ENCODE results near the gene NTN3.
"Not testable (repeated sequence)": the region's sequence is repeated elsewhere in the genome, so short reads cannot be mapped to it uniquely, and the experiment has no call there.

Gene NTN3

GRCh38 chr16:2476741-2477140 lies 5.6 kb downstream of the NTN3 start:
- H3K36me3 Mint-ChIP-seq (ENCODE audit: low read depth) = no peaks in the 10 kb centered on the region
- peaks cover 28% of the 10 kb centered on the region for H3K4me1 Mint-ChIP-seq
- H3K27me3 Mint-ChIP-seq (ENCODE audit: low read depth) = peaks cover 9% of the 10 kb centered on the region
- no peaks in the 10 kb centered on the region for H3K9me3 Mint-ChIP-seq
- H3K27ac Mint-ChIP-seq = peak overlapping the region in 2 of 3 experiments; percentile 73 to 82
- peak overlapping the region; percentile 76 to 85 (median 85) for H3K4me3 Mint-ChIP-seq
- no peak for TF ChIP-seq CTCF (IDR thresholded peaks at IDR 0.05; ENCODE audit: unreplicated experiment in 3 of 3)

GRCh38 chr16:2477327-2477726 lies 6.2 kb downstream of the NTN3 start:
- peak overlapping the region; percentile 49 to 85 (median 85) for H3K4me3 Mint-ChIP-seq
- H3K9me3 Mint-ChIP-seq = no peaks in the 10 kb centered on the region
- peaks cover 34% of the 10 kb centered on the region for H3K4me1 Mint-ChIP-seq
- no peak for TF ChIP-seq CTCF (IDR thresholded peaks at IDR 0.05; ENCODE audit: unreplicated experiment in 3 of 3)
- H3K27ac Mint-ChIP-seq = peak overlapping the region in 2 of 3 experiments; percentile 46 to 82
- no peaks in the 10 kb centered on the region for H3K36me3 Mint-ChIP-seq (ENCODE audit: low read depth)
- H3K27me3 Mint-ChIP-seq (ENCODE audit: low read depth) = peaks cover 9% of the 10 kb centered on the region

- H3K9me3 Mint-ChIP-seq = no peaks in the 10 kb centered on the region
- H3K4me3 Mint-ChIP-seq = no peak overlapping the region
- peaks cover 40% of the 10 kb centered on the region for H3K4me1 Mint-ChIP-seq
- TF ChIP-seq CTCF (IDR thresholded peaks at IDR 0.05; ENCODE audit: unreplicated experiment in 3 of 3) = no peak
- H3K36me3 Mint-ChIP-seq (ENCODE audit: low read depth) = no peaks in the 10 kb centered on the region
- H3K27me3 Mint-ChIP-seq (ENCODE audit: low read depth) = peaks cover 9% of the 10 kb centered on the region
- H3K27ac Mint-ChIP-seq = peak overlapping the region in 1 of 3 experiments; percentile 17
Measured at GRCh38 chr16:2478279-2478678, 7.2 kb downstream of the NTN3 start.

- H3K4me1 Mint-ChIP-seq = peaks cover 56% of the 10 kb centered on the region
- H3K9me3 Mint-ChIP-seq; H3K36me3 Mint-ChIP-seq (ENCODE audit: low read depth); H3K27me3 Mint-ChIP-seq (ENCODE audit: low read depth); H3K27ac Mint-ChIP-seq: not testable (repeated sequence)
- H3K4me3 Mint-ChIP-seq = peak overlapping the region in 1 of 3 experiments; percentile 50
Measured at GRCh38 chr16:2479996-2480395, 8.9 kb downstream of the NTN3 start.

- Mint-ChIP-seq H3K27me3 (ENCODE audit: low read depth) (peaks cover 7% of the 10 kb centered on the region), H3K4me3 (no peak overlapping the region), H3K9me3 (no peaks in the 10 kb centered on the region), H3K27ac (no peak overlapping the region), H3K4me1 (peaks cover 61% of the 10 kb centered on the region), H3K36me3 (ENCODE audit: low read depth) (no peaks in the 10 kb centered on the region)
- TF ChIP-seq CTCF (IDR thresholded peaks at IDR 0.05; ENCODE audit: unreplicated experiment in 3 of 3) = no peak
Measured at GRCh38 chr16:2480948-2481347, 9.9 kb downstream of the NTN3 start.

GRCh38 chr16:2481676-2482075 lies 10.6 kb downstream of the NTN3 start:
- Mint-ChIP-seq H3K9me3 (no peaks in the 10 kb centered on the region), H3K36me3 (ENCODE audit: low read depth) (no peaks in the 10 kb centered on the region), H3K4me1 (peaks cover 60% of the 10 kb centered on the region), H3K27me3 (ENCODE audit: low read depth) (peaks cover 3% of the 10 kb centered on the region), H3K27ac (peak overlapping the region in 2 of 3 experiments; percentile 46 to 91), H3K4me3 (peak overlapping the region in 1 of 3 experiments; percentile 37)
- TF ChIP-seq CTCF (IDR thresholded peaks at IDR 0.05; ENCODE audit: unreplicated experiment in 3 of 3) = no peak
